Germinal center (tissue), 1 donor: Measurements from ENCODE around the gene PADI6.
"Not testable (repeated sequence)": the region's sequence is repeated elsewhere in the genome, so short reads cannot be mapped to it uniquely, and the experiment has no call there.

Experiments used
- DNase-seq: peaks from one replicate; pipeline ENCODE4 v3.0.0; 2012; ENCODE audit warnings: mixed read lengths, low spot score

Gene PADI6

DNA sequence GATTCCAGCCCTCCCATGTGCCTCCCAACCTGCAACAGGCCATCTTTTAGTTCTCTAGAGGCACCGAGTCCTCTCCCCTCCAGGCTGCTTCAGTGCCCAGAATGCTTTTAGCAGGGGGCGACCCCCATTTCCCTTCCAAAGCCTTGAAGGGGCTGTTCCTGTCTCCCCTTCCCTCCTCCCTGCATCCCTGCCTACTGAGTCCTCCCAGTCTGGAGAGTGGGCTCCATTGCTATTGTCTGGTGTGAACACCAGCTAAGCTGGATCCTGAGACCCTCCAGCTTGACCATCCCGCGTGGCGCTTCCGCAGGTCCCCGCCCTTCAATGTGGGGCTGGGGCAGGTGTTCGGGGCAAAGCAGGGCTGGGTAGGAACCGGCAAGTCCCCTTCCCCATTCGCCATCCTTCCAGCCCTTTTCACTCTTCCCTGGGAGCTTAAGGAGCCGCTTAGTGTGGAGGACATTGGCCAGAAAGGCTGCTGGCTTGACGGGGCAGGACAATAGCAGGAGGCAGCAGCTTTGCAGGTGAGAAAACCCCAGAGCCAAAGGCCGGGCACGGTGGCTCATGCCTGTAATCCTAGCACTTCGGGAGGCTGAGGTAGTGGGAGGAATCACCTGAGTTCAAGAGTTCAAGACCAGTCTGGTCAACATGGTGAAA, 32.2 kb downstream of the PADI6 start:
- no peak for DNase-seq

DNA sequence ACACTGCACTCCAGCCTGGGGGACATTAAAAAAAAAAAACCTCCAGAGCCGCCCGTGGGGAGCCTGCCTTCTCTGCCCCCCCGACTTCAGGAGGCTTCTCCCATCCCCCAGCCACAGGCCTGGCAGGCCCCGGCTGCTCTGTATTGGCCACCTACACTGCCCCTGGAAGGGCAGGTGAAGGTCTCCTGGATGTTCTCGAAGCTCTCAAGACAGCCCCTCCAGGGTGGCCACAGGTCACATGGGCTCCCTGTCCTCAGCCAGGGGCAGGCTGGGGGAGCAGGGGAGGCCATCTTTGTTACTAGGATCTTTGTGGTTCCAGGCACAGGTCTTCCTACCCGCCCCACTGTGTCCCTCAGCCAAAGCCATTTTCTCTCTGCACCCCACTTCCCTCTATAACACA, 32.8 kb downstream of the PADI6 start:
- no peak for DNase-seq

DNA sequence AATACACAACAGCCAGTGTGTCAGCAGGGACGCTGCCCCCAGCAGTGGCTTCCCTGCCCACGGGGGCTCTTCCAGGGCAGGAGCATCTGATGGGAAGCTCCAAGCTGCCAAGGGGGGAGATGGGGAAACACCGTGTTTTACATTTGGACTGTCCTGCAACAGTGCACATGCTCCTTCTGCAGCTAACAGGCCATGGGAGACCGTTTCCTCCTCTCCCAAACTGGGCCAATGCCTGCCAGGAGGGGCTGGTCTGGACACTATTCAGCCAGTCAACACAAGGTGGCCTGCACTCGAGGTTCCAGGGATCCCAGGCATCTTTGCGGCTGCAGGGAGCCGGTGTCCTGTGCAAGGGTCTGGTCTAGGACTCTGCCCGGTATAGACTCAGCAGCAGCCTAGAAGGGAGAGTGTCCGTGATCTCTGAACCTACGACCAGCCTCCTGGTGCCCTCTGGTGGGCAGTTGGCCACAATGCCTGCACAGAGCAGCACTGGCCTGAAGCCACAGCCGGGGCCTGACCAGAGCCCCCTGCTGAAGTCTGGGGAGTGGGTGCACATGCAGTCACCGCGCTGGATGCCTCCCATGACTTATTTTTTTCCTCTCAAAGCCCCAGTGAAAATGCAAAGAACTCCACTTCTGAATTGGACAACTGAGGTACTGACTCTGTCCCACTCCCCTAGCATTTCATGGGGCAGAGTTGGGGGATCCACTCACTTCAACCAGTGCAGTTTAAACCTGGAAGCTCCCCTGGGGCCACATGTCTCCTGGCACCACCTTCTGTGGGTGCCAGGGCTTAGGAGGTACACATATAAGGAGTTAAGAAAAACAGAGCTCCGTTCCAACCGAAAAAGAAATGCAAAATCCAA, 34.1 kb downstream of the PADI6 start:
- DNase-seq, result peak; percentile 57

DNA sequence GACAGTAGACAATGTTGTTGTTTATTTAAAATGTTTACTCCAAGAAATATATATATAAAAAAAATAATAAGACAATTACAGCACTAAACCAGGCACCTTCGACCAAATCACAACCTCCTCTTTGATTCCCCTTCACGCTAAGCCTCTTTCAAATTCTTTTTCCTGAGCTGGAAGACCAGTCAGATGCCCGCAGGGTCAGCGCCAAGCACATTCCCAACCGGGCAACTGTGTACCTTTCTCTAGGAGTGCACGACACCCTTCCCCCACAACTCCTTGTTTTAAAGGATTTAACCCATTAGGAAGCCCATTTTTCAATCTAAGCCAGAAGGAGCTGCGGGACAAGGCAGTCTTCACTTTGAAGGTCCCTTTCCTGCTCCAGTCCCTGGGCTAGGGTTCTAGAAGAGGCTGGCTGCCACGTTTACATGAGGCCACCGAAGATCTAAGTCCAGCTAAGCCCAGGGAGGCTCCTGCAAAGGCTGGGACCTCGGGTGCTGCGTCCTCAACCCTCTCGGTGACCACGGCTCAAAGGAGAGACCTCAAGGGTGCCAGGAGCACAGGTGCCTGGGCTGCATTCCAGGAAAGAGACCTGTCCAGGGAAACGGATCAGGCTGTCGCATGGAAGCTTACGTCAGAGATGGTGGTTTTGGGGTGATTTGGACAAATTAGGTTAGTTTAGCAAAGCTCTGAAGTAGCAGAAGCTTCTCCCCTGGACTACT, 34.9 kb downstream of the PADI6 start:
- DNase-seq, result not testable (repeated sequence)

DNA sequence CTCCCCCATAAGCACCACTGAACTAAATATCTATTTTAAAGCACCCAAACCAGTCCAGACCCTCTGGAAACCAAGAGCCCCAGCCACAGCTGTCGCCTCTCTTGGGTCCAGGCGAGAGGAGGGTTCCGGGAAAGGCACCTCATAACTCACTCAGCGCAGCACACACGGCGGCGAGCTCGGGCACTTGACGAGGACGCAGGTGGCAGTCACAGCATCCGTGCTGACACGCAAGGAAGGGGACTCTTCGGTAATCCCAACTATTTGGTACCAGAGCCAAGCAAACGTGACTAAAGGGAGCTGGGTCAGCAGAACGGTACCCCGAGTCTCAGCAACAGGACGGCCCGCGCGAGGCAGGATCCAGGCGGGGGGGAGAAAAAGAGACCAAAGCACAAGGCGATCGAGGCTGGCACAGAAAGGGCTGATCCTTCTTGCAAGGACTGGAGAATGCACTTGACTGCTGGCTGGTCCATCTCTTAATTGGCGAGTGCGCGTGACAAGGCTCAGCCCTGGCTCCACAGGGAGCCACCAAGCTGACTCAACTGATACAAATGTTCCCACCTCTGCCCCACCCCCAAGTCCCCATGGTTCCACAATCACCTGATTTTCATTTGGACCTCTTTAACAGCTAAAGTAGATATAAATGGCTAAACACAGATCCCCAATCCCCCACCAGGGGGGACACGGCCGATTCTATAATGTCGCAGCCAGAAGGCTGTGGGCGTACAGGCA, 36.0 kb downstream of the PADI6 start:
- DNase-seq, result not testable (repeated sequence)

DNA sequence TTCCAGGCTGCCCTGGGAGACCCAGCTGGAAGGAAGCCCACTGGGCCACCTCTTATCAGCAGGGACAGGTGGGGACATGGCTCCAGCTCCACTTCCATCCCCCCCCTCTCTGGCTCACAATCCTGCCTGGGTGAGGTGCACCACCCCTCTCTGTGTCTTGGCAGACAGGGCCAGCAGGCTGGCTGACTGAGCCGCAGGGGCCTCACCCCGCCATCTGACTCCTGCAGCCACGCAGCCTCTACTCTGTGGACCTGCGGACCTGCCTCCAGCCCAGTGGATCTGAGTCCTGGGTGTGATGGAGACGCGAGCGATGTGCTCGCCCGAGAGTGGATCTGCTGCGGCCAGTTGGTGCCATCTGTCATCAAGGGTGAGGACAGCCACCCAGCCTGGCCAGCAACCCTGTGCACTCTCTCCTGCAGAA, 37.4 kb downstream of the PADI6 start:
- DNase-seq, result no peak

DNA sequence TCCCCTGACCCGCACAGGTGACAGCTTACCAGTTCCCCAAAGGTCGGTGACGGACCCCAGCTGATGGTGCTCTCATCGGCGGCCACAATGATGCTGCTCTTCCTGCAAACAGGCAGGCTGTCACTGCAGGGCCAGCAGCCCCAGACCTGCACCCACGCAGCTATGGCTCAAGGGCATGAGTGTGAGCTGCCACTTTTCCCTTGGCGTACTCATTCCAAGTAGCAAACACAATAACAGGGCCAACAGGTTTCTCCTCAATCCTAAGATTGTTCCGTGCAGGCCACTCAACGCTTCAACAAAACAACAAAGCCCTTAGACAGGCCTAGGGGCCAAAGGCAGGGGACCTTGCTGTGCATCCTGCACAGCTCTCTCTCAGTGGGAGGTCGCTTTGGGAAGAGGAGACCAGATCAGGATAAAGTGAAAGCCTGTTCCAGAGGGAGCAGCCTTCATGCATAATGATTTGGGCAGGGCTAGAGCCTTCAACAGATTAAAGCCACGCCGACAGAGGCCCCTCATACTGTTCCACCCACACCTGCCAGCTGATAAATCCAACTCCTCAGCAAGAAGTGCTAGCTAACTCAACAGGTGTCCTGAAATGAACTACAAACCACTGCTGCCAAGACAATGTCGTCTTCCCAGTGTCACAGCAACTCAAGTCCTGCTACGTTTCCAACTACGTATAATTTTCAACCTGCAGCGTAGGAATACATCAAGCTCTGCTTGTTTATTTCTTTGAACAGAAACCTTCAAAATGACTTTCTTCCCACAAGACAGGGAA, 40.3 kb downstream of the PADI6 start:
- DNase-seq, result no peak

DNA sequence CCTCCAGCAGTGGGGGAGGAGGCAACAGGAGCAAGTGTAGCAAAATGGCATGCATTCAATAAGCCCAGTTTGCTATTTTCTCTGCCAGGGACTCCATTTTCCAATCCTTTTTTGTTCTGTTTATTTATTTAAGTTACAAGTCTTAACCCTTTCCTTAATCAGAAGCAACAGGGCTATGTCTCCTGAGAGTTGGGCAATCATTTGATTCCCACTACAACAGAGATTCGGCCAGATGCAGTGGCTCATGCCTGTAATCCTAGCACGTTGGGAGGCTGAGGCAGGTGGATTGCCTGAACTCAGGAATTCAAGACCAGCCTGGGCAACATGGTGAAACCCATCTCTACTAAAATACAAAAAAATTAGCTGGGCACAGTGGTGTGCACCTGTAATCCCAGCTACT, 42.0 kb downstream of the PADI6 start:
- no peak for DNase-seq

DNA sequence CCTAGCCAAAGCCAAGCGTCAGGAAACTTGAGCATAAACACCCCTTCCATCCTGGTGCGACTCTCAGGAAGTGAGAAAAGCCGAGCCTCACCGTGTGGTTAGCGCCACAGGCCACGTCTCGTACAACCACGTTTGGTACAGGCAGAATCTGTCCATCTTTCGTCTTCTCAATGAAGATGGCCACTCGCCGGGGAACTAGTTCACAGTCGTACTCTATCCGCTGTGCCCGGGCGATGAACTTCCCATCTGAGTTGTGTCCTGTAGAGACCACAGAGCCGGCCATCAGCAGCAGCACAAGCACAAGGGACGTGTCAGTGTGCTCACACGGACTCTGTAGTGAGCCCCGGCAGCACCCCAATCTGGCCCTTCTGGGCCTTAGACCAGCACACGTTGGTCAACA, 44.4 kb downstream of the PADI6 start:
- DNase-seq, result no peak

DNA sequence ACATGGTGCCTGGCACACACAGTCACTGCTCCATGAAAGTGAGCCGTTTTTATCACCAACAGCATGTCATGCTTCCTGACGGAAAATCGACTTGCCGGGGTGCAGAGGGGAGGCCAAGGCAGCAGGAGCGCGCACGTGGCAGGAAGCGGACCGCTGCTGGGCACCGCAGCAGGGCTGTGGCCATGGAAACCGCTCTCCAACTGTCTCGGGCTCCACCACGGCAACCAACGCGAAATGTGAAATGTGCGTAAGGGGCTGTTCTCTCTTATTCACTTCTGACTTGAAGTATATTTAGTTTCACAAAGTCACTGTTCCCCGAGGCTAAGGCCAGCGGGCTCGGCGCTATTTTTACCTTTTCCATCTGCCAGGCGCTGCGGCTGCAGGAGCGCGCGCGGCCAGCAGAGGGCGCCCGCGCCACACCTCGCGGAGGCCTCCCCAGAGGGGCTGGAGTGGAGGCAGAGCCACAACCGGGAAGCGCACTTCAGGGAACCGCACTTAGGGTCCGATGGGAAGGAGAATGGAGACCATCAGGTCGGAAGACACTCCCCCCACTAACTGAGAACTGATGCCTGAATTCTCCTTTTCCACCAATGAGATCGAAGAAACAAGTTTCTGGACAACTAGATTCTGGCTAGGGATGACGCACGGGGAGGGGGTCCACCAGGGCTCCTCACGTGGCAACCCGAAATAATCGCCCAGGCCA, 47.8 kb downstream of the PADI6 start:
- peak; percentile 79 for DNase-seq

DNA sequence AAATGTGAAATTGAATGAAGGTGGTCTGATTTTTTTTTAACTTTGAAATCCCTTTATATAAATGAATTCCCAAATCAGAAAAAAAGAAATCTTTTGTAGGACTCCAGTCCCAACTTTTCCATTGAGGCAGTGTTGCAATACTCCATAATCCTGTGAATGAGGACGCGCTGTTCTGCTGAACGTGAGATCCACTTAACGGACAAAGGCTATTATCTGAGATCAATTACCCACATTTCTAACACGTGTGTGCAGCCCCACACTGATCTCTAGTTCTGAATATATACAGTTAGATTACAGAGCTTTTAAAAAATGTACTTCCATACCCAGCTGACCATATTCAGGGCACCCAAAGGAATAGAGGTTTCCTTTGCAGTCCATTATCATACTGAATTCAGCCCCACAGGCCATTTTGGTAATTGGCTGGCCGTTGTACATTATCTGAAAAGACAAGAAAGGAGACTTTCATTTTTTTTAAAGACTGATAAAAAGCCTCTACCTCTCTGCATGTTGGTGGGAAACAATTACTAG, 48.5 kb downstream of the PADI6 start:
- DNase-seq, result no peak

DNA sequence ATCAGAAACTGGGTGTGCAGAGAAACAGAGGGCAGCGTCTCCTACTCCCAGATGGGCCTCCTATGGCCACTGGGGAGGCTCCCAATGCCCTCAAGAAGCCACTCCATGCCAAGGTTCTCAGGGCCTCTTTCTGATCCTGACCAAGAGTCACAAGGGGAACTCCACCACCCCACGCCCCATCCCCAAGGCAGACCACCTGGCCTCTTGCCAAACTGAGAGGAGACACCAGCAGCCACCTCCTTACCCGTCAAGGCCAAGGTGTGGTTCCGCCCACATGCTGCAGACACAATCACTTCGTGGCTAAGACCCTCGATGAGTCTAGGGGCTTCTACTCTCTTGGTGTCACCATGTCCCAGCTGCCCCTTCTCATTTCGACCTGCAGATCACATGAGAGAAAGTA, 50.5 kb downstream of the PADI6 start:
- DNase-seq, result no peak

DNA sequence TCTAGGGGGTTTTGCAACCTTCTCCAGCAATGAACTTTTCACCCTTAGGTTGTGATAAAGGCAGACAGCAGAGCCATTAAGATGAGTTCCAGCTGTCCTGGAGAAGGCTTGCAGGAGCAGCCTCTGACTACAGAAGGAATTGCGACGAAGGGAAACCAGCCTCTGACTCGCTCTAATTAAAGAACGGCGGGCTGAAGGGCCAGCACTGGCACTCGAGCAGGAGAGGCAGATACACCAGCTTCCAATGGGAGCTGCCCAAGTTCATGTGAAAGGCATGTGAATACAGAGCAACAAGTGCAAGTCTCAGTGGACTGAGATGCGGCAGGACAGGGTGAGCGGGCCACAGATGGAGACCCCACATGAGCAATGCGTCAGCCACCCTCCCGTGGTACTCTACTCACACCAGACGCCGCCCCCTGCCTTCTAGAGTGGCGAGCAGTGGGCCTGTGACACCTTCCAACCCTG, 51.8 kb downstream of the PADI6 start:
- no peak for DNase-seq

DNA sequence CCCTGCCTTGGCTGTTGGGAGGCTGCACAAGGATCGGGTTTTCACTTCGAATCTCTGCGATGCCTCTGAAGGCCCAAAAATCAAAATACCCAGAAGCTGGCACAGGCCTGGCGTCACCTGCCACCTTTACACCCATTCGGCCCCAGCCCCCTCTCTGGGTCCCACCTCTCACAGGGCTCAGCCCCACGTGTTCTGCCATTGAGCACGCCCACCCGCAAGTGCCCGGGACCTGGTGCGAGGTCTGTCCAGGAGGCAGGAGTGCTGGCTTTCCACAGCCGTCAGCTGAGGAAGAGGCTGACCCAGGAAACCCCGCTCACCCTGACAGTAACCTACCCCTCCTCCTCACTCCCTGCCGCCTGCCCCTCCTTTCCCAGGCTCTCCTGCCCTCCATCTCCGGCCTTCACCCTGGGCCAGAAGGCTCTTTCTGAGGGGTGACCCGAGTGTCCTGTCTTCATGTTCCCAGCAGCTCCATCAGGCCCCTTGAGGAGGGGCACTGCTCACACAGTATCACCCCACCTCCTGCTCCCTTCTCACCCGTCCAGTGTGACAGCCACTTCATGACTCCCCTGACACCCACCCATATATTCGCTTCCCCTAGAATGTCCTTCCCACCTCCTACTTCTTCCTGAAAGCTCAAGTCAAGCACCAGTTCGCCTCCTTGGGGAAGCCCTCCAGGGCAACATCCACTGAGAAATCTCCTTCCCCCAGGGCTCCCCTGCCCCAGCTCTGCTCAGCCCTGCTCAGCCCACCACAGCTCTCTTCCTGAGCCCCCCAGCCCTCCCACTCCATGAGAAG, 54.0 kb downstream of the PADI6 start:
- DNase-seq, result no peak

DNA sequence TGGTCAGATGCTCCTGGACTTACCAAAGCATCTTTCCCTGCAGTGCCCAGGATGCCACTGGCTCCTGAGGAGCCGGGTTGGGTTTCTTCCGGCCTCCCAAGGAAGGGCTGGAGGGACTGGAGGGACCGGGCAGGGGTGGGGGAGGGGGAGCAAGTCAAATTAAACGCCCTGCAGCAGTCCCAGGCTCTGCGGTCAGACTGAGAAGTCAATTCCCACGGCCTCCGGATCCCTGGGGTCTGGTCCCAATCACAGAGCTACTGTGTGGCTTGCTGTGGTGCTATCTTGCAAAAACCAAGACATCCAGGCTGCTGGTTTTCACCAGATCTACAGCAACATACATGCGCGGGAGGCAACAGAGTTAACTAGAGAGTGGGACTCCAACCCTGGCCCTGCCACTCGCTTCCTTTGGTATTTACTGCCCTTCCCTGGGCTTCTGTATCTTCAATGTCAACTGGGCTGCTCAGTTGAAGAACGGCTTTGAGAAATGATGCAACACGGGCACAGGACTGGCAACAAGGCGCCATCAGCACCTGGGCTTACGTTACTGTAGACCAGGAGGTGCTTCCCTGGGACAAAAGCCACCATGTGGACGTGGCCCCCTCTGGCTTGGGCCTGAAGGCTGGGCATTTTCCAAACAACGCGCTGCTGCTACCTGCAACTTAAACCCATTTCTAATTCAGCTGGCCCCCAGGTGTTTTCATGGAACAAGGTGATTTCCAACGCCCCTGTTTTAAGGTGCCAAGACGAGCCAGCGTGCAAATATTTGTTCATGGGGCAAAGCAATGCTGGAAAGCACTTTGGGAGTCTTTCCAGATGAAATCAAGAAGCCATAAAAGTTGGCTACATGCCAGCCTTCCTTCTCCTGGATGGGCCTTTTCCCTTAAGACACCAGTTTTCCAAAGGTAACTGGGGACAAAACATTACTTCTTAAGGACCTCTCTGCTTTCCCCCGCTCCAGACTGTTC, 56.0 kb downstream of the PADI6 start:
- DNase-seq, result no peak

DNA sequence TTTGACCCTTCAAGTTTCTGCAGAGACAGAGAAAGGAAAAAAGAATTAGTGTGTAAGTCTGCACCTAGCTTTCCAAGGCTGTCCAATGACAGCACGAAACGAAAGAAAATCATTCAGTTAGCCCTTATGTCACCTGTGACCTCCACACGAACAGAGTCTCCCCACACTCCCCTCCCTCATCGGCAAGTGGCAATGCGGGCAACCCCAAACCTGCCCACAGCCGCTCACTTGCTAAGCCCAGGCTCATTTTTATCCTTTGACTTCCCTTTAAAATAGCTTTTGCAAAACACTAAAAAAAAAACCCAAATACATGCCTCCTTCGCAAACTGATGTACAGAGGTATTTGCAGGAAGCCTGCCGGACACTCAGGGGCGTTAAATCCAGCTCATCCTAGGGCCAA, 57.2 kb downstream of the PADI6 start:
- DNase-seq, result no peak

DNA sequence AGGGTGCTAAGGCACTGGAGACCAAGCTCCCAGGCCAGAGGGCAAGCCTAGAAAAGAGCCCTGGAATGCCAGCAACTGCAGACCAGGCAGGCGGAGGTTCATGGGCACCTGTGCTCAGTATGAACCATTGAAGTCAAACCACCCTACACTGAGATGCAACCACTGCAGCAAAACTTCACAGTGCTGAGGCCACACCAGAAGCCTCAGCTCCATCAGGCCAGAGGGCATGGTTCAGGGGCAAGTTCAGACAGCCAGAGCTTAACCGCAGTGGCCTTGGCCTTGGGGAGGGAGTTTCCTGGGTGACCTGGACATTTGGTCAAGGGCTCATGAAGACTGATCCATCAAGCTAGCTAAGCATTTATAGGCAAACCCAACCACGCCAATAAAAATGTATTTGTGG, 60.4 kb downstream of the PADI6 start:
- DNase-seq, result no peak

DNA sequence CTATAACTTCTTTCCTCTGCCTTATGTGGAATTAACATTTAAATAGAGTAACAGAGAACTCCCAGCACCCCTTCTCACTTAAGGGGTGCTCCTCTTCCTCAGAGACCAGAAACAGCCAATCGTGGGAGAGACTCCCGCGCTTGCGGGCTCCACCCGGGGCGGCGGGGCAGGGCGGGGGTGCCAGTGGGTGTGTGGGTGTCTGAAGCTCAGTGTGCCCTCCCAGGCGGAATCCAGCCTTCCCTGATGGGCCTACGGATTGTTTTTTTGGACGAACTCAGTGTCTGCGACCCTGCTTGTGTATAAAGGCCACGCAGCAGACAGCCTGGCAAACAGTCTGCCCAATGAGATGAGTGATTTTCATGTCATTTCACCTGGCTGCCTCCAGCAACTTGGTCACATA, 61.3 kb downstream of the PADI6 start:
- no peak for DNase-seq
